GM12801 (cell line): Measurements from ENCODE around the gene DGCR6.

ENCODE experiments used
- CTCF ChIP-seq: IDR thresholded peaks from one replicate; pipeline ENCODE4 v1.5.1; 2011; ENCODE audit warnings: control low read depth; ENCODE audit not compliant: insufficient read length; ENCODE audit errors: extremely low read depth

DGCR6 gene

GRCh38 chr22:18929459-18929858 lies 23.3 kb downstream of the DGCR6 start:
- TF ChIP-seq CTCF: no peak

- TF ChIP-seq CTCF: no peak
These were observed 26.0 kb downstream of the DGCR6 start for GRCh38 chr22:18931905-18932652.

GRCh38 chr22:18933914-18934313 lies 27.8 kb downstream of the DGCR6 start:
- no peak for TF ChIP-seq CTCF

- TF ChIP-seq CTCF: no peak
These were observed 29.9 kb downstream of the DGCR6 start, which contains the start of gene PRODH for GRCh38 chr22:18935889-18936529. TSS of gene PRODH (minus strand) at chr22:18936293. CDS start at chr22:18936287, 6 bp downstream.

- TF ChIP-seq CTCF: no peak
These were observed 41.8 kb downstream of the DGCR6 start for GRCh38 chr22:18947905-18948304.

GRCh38 chr22:18950141-18950540 lies 44.0 kb downstream of the DGCR6 start:
- TF ChIP-seq CTCF: no peak

- no peak for TF ChIP-seq CTCF
These were observed 45.9 kb downstream of the DGCR6 start for GRCh38 chr22:18952022-18952421.
